ENCODE results near the gene ZNF775.

The ZNF775 gene

GRCh38 chr7:150443793-150444540 is 64.8 kb downstream of the ZNF775 start:
- Histone ChIP-seq H3K27me3 (ENCODE audit: insufficient read depth, poor library complexity, severe bottlenecking) (no peaks in the 10 kb centered on the region), H3K27ac (replicated peaks) (no peak overlapping the region), H3K4me3 (replicated peaks; ENCODE audit: insufficient read depth, low read length) (no peak overlapping the region)
- TF ChIP-seq, protein P1, sequence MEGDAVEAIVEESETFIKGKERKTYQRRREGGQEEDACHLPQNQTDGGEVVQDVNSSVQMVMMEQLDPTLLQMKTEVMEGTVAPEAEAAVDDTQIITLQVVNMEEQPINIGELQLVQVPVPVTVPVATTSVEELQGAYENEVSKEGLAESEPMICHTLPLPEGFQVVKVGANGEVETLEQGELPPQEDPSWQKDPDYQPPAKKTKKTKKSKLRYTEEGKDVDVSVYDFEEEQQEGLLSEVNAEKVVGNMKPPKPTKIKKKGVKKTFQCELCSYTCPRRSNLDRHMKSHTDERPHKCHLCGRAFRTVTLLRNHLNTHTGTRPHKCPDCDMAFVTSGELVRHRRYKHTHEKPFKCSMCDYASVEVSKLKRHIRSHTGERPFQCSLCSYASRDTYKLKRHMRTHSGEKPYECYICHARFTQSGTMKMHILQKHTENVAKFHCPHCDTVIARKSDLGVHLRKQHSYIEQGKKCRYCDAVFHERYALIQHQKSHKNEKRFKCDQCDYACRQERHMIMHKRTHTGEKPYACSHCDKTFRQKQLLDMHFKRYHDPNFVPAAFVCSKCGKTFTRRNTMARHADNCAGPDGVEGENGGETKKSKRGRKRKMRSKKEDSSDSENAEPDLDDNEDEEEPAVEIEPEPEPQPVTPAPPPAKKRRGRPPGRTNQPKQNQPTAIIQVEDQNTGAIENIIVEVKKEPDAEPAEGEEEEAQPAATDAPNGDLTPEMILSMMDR (IDR thresholded peaks at IDR 0.05; ENCODE audit: insufficient read depth, low read length), result no peak
- TF ChIP-seq GABPA (IDR thresholded peaks at IDR 0.05; ENCODE audit: low read depth) (no peak), POLR2AphosphoS5 (IDR thresholded peaks at IDR 0.05; ENCODE audit: low read depth) (no peak), SPI1 (IDR thresholded peaks at IDR 0.05; ENCODE audit: borderline replicate concordance, low read depth) (no peak)
- TF ChIP-seq, protein P2, sequence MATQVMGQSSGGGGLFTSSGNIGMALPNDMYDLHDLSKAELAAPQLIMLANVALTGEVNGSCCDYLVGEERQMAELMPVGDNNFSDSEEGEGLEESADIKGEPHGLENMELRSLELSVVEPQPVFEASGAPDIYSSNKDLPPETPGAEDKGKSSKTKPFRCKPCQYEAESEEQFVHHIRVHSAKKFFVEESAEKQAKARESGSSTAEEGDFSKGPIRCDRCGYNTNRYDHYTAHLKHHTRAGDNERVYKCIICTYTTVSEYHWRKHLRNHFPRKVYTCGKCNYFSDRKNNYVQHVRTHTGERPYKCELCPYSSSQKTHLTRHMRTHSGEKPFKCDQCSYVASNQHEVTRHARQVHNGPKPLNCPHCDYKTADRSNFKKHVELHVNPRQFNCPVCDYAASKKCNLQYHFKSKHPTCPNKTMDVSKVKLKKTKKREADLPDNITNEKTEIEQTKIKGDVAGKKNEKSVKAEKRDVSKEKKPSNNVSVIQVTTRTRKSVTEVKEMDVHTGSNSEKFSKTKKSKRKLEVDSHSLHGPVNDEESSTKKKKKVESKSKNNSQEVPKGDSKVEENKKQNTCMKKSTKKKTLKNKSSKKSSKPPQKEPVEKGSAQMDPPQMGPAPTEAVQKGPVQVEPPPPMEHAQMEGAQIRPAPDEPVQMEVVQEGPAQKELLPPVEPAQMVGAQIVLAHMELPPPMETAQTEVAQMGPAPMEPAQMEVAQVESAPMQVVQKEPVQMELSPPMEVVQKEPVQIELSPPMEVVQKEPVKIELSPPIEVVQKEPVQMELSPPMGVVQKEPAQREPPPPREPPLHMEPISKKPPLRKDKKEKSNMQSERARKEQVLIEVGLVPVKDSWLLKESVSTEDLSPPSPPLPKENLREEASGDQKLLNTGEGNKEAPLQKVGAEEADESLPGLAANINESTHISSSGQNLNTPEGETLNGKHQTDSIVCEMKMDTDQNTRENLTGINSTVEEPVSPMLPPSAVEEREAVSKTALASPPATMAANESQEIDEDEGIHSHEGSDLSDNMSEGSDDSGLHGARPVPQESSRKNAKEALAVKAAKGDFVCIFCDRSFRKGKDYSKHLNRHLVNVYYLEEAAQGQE (IDR thresholded peaks at IDR 0.05; ENCODE audit: insufficient replicate concordance, low read depth), result no peak
- no peak for DNase-seq (ENCODE audit: low read depth in 1 of 2, low spot score in 1 of 2)

DNA sequence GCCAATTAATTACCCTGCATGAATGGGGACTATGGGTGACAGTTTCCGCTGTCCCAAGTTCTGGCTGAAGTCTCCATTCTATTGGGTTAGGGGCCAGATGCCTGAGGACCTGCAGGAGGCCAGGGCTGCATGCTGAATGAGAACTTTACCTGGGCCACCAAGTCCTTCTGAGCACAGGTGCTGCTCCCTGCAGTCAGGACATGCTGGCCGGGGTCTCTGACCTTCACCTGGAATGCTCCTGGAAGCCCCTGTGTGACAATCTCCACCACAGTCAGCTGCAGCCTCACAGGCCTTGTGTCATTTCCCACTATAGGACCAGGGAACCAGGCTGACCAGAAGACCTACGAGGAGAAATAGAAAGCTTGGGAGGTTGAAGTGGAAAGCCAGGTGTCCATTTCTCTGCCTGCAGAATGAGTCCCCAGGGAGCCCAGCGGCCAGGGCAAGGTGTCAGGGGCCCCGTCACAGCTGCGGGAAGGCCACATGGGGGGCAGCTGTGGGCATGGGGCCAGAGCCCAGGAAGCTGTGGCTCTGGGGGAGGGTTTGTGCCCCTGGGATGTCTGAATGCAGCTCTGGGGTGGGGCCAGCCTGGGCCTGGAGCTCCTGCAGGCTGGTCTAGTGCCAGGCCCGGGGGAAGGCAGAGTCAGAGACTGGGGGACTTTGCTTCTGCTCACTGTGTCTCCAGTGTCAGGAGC is 65.7 kb downstream of the ZNF775 start:
- TF ChIP-seq GABPA (IDR thresholded peaks at IDR 0.05; ENCODE audit: low read depth), result no peak
- no peak for DNase-seq (ENCODE audit: low read depth in 1 of 2, low spot score in 1 of 2)
- Histone ChIP-seq H3K4me3 (replicated peaks; ENCODE audit: insufficient read depth, low read length) (no peak overlapping the region), H3K27ac (replicated peaks) (no peak overlapping the region), H3K27me3 (ENCODE audit: insufficient read depth, poor library complexity, severe bottlenecking) (no peaks in the 10 kb centered on the region)

DNA sequence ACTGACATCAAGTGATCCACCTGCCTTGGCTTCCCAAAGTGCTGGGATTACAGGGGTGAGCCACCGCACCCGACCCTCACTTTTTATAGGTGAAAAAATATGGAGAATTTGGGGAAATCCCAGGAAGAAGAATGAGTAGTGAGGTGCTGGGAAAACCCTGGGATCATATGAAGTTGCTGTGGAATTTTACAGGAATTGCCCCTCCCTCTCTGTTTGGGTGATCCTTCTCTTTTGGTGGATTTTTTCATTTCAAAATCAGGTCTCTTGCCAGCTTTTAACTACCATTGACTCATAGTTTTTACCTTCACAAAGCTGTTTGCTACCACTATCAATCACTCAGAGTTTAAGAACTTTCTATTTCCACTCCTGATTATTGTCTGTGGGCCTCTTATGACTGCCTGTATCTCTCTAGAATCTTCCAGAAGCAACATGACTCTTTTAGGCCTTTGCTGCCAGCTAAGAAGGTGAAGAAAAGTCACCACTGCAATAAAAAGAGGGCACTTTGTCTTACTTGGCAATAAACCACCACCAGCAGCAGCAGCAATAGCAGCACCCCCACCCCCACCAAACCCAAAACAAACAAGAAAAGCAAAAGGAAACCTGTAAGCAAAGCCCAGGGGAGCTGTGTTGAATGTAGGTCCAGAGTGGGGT is 67.3 kb downstream of the ZNF775 start:
- H3K27me3 ChIP-seq (ENCODE audit: insufficient read depth, poor library complexity, severe bottlenecking), result no peaks in the 10 kb centered on the region
- DNase-seq (ENCODE audit: low read depth in 1 of 2, low spot score in 1 of 2), result no peak

More for the DNA sequence above, 67.3 kb downstream of the ZNF775 start:
- Histone ChIP-seq H3K4me3 (replicated peaks; ENCODE audit: insufficient read depth, low read length) (no peak overlapping the region), H3K27ac (replicated peaks) (no peak overlapping the region)
- TF ChIP-seq SPI1 (IDR thresholded peaks at IDR 0.05; ENCODE audit: borderline replicate concordance, low read depth), result no peak
- TF ChIP-seq GABPA (IDR thresholded peaks at IDR 0.05; ENCODE audit: low read depth), result no peak
- TF ChIP-seq, protein P2 (IDR thresholded peaks at IDR 0.05; ENCODE audit: insufficient replicate concordance, low read depth), result no peak
- TF ChIP-seq POLR2AphosphoS5 (IDR thresholded peaks at IDR 0.05; ENCODE audit: low read depth), result no peak
- TF ChIP-seq, protein P1 (IDR thresholded peaks at IDR 0.05; ENCODE audit: insufficient read depth, low read length), result no peak

All from HL-60 (cell line).